RWPE1 (cell line): Measurements from ENCODE around the gene PRKN.
A peak's percentile ranks its signal among the peaks of the same experiment; 100 is the strongest.

ENCODE experiments used
- CTCF ChIA-PET: fragments of 350-600 bp; sonication (Branson Sonifier 250); formaldehyde crosslinking; extraction: SDS; loops from one replicate; lab custom pipeline; 2021; lab: Yijun Ruan, JAX
- POLR2A ChIA-PET: fragments of 400-600 bp; formaldehyde crosslinking; extraction: SDS; loops from one replicate; lab custom pipeline; 2020; ENCODE audit warnings: antibody characterized with exemption; ENCODE audit not compliant: low non-redundant PET; lab: Yijun Ruan, JAX
- DNase-seq: peaks from one replicate; pipeline ENCODE4 v3.0.0; 2012; ENCODE audit warnings: low spot score
- H3K27ac ChIP-seq: fragments of 450-650 bp; 2 replicates; pipeline ENCODE4 v1.5.1; 2017
- CTCF ChIP-seq: fragments of 450-650 bp; conservative IDR thresholded peaks from 2 replicates; pipeline ENCODE4 v1.5.1; 2017; ENCODE audit warnings: low read depth, mild to moderate bottlenecking

PRKN gene

GRCh38 chr6:161561908-161562307 lies 1165.7 kb downstream of the PRKN start:
- H3K27ac ChIP-seq: no peak overlapping the region
- no peak for TF ChIP-seq CTCF
- no peak for DNase-seq
- POLR2A ChIA-PET: no interaction called here
- CTCF ChIA-PET: no interaction called here

- ChIA-PET CTCF (interaction anchor here (0.5 kb wide), 1 partner anchor 1337 kb away, joined by 3 read pairs; no protein-coding TSS in a partner anchor), POLR2A (no interaction called here)
- H3K27ac ChIP-seq: no peak overlapping the region
- no peak for TF ChIP-seq CTCF
- DNase-seq: no peak
Observed at GRCh38 chr6:161557333-161558107, 1170.0 kb downstream of the PRKN start.

- no peak overlapping the region for H3K27ac ChIP-seq
- no peak for DNase-seq
- TF ChIP-seq CTCF: no peak
- CTCF ChIA-PET: interaction anchor here (0.6 kb wide), 1 partner anchor 394 kb away, joined by 3 read pairs; no protein-coding TSS in a partner anchor
- POLR2A ChIA-PET: no interaction called here
Observed at GRCh38 chr6:161554883-161555282, 1172.7 kb downstream of the PRKN start.

- CTCF ChIA-PET: interaction anchor here (1.0 kb wide), 1 partner anchor 41 kb away, joined by 4 read pairs; no protein-coding TSS in a partner anchor
- no peak for TF ChIP-seq CTCF
- no peak overlapping the region for H3K27ac ChIP-seq
- DNase-seq: peak; percentile 41
- POLR2A ChIA-PET: no interaction called here
Observed at GRCh38 chr6:161549977-161550655, 1177.5 kb downstream of the PRKN start.

GRCh38 chr6:161548713-161549296 lies 1178.8 kb downstream of the PRKN start:
- ChIA-PET CTCF (interaction anchor here (0.6 kb wide), 1 partner anchor 806 kb away, joined by 5 read pairs; no protein-coding TSS in a partner anchor), POLR2A (no interaction called here)
- H3K27ac ChIP-seq: no peak overlapping the region
- TF ChIP-seq CTCF: no peak
- no peak for DNase-seq

- CTCF ChIA-PET: no interaction called here
Observed at GRCh38 chr6:161547617-161548016, 1179.9 kb downstream of the PRKN start.

More at GRCh38 chr6:161547617-161548016, 1179.9 kb downstream of the PRKN start:
- H3K27ac ChIP-seq: no peak overlapping the region
- DNase-seq: no peak
- POLR2A ChIA-PET: no interaction called here
- no peak for TF ChIP-seq CTCF
